Ovary (tissue), 9 donors: ENCODE data around the gene LTC4S. TPM values are rescaled to one million over a fixed set of nuclear protein-coding genes. Genes with fewer than 3 reads are reported as not detected.

Experiments
- DNase-seq, 5 donors: peaks; one replicate each; pipeline ENCODE4 v3.0.0-alpha.2; 2019 to 2020
- H3K27ac ChIP-seq, 2 donors: fragments of 200-600 bp; one replicate each; pipeline versions ENCODE4 v1.5.1 to v1.8.0; 2019 to 2022
- H3K27me3 ChIP-seq: fragments of 200-600 bp; one replicate; pipeline ENCODE4 v1.8.0; 2022
- H3K36me3 ChIP-seq: fragments of 200-600 bp; sonication (generic); one replicate; pipeline ENCODE4 v1.5.1; 2019
- H3K4me1 ChIP-seq: one replicate; pipeline ENCODE4 v1.8.1; 2013; ENCODE audit warnings: mild to moderate bottlenecking, moderate library complexity; ENCODE audit not compliant: insufficient read depth
- H3K4me3 ChIP-seq: fragments of 200-600 bp; sonication (generic); one replicate; pipeline ENCODE4 v1.5.1; 2017
- H3K9me3 ChIP-seq, 2 donors: fragments of 200-600 bp in 1 of 2; sonication (generic) in 1 of 2; one replicate each; pipeline versions ENCODE4 v1.5.1 to v1.8.1; 2013 to 2019; ENCODE audit warnings: mild to moderate bottlenecking in 1 of 2, moderate library complexity in 1 of 2
- CTCF ChIP-seq, 3 donors: fragments of 450-650 bp in 2 of 3; fragments of 200-600 bp in 1 of 3; IDR thresholded peaks; one replicate each; pipeline versions ENCODE4 v1.5.1 to v1.8.0; 2016 to 2022; ENCODE audit warnings: antibody characterized with exemption in 3 of 3, mild to moderate bottlenecking in 1 of 3
- EP300 ChIP-seq: sonication (generic); formaldehyde crosslinking; IDR thresholded peaks from one replicate; pipeline ENCODE4 v1.6.1; 2017; ENCODE audit warnings: antibody characterized with exemption
- POLR2A ChIP-seq: fragments of 450-650 bp; IDR thresholded peaks from one replicate; pipeline ENCODE4 v1.6.1; 2017; ENCODE audit warnings: antibody characterized with exemption, mild to moderate bottlenecking, moderate library complexity
- WGBS, 3 donors: extraction: QIAGEN DNeasy Blood & Tissue Kit in 1 of 3; methylation state at CpG; one replicate each; pipeline versions ENCODE4 v1.1.5 to v1.1.7; 2013 to 2017; 5-methylcytosine and 5-hydroxymethylcytosine counted together
- intact Hi-C, 4 donors: fragments of 100-400 bp; cut with DNase I; formaldehyde crosslinking; loops; one replicate each; pipeline versions ENCODE4 v1.11.0 to v1.15.1; 2022 to 2023
- polyA plus RNA-seq, 2 donors: library from polyadenylated mRNA; stranded (reverse); fragments of 200-250 nt in 1 of 2; fragments of 350-450 nt in 1 of 2; fragmentation: Illumina TruSeq in 1 of 2; extraction: RNeasy Lipid Tissue Mini Kit (QIAGEN cat#74804) in 1 of 2; gene quantifications; one replicate each; pipeline ENCODE4 v1.2.3, GENCODE V29; 2013 to 2014
- total RNA-seq, 7 donors: library from RNA; depleted of rRNA in 2 of 7; stranded (reverse); fragments of >200 nt in 2 of 7; fragmentation: NEBNext Ultra II Directional in 3 of 7; extraction: Animal tissue kit (Norgen Biotek cat#: 25700) in 3 of 7; gene quantifications; one replicate each; pipeline versions ENCODE4 v1.1.0 to v1.2.4, GENCODE V29; 2016 to 2023
- donor health status: DM: no; HTN: no; CAD: no; lungs with moderate emphysema.
- donor health status: DM: no; HTN: no; CAD: no.
- donor health status: Bipolar disorder and iron deficiency.
- donor health status: DM: yes; HTN: yes; CAD: no.
- donor health status: DM: no; HTN: no; CAD: no.
- donor health status: DM: yes; HTN: yes; CAD: no.

Gene LTC4S
- total and polyA plus RNA-seq, 9 donors: 7.5 to 43.5 (median 16.9) TPM; not detected in 1

DNA sequence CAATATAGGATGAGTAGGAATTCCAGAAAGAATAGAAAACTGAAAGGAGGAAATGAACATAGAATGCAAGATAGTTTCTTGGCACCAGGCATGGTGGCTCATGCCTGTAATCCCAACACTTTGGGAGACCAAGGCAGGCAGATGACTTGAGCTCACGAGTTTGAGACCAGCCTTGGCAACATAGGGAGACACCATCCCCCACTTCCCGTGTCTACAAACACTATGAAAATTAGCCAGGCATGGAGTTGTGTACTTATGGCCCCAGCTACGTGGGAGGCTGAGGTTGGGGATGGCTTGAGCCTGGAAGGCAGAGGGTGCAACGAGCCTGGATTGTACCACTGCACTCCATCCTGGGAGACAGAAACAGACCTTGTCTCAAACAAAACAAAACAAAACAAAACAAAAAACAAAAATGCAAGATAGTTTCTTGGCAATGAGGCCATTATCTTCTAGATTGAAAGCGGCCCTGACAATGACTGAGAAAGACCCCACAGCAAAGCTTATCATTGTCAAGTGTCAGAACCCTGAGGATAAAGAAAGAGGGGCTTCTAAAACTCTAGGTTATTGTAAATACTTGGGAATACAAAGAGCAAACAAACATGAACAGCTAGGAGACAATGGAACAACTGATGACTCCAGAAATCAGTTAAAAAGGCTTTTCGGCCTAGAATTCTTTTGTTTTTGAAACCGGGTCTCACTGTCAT is 36.1 kb downstream of the LTC4S start:
- no peaks in the 10 kb centered on the region for H3K36me3 ChIP-seq
- no peak overlapping the region for H3K27ac ChIP-seq
- TF ChIP-seq POLR2A (no peak), CTCF (IDR thresholded peaks at IDR 0.05) (no peak), EP300 (no peak)
- intact Hi-C loops: loop anchor here in 1 of 4 donors (10.0 kb wide), 1 partner anchor 75 kb away; the partner anchor contains the start of gene TBC1D9B
- WGBS, 3 donors: 62 to 81% (median 73%) methylated on average over 7 of the region's 7 CpGs
- H3K27me3 ChIP-seq: no peaks in the 10 kb centered on the region
- no peak overlapping the region for H3K4me3 ChIP-seq
- no peak for DNase-seq
- no peaks in the 10 kb centered on the region for H3K9me3 ChIP-seq
- no peaks in the 10 kb centered on the region for H3K4me1 ChIP-seq

DNA sequence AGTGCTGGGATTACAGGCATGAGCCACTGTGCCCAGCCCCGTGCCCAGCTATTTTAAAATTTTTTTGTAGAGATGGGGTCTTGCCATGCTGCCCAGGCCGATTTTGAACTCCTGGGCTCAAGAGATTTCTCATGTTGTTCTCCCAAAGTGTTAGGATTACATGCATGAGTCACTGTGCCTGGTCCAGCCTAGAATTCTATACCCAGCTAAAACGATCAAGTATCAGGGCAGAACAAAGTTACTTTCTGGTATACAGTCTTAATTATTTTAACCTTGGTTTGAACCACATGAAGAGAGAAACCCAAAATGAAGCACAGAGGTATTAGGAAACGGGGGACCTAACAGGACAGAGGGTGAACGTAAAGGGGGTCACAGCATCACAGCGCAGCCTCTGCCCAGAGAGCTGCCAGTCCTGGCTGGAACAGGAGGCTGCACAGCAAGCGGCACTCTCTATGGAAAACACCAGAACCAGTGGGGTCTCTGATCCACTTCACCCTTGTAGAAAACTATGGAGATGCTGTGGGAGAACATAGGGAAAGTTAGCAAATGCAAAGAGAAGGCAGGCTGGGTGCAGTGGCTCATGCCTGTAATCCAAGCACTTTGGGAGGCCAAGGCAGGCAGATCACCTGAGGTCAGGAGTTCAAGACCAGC is 37.2 kb downstream of the LTC4S start:
- WGBS, 3 donors: 96 to 98% (median 98%) methylated on average over 7 of the region's 7 CpGs
- no peak overlapping the region for H3K27ac ChIP-seq
- DNase-seq: no peak

DNA sequence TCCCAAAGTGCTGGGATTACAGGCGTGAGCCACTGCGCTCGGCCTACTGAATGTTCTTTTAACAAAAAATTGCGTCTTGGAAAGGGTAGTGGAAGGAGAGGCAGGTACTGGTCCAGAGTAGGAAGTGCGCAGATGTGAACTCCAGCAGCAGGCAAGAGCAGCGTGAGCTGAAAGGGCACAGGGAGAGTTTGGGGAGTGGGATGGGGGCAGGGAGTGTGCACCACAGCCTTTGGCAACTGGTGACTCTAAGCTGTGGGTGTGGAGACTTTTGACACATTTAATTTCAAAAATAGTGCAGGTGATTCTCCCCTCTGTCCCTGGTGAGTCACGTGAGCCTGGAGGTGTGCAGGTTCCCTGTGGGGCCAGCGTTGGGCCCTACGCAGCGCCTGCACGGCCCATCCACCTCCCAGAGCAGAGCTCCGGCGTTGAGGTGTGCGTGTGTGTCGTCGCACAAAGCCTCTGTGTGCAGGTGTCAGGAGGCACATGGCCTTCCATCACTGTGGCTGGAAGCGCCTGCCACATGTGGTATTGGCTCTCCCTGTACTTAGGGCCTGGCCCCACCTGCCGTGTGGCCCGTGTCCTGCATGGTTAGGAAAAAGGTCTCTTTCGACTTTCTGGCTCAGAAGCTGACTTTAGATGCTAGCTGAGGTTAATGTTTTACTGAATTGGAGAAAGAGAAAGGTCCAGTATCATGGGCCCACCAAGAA is 38.4 kb downstream of the LTC4S start:
- Histone ChIP-seq H3K4me3 (no peak overlapping the region), H3K27ac (no peak overlapping the region), H3K27me3 (no peaks in the 10 kb centered on the region), H3K9me3 (no peaks in the 10 kb centered on the region), H3K36me3 (no peaks in the 10 kb centered on the region), H3K4me1 (no peaks in the 10 kb centered on the region)
- DNase-seq: no peak
- WGBS, 3 donors: 90 to 92% (median 91%) methylated on average over 20 of the region's 20 CpGs
- intact Hi-C loops: no loop called here
- TF ChIP-seq POLR2A (no peak), CTCF (IDR thresholded peaks at IDR 0.05) (no peak), EP300 (no peak)

More for the DNA sequence above, 37.2 kb downstream of the LTC4S start:
- no peaks in the 10 kb centered on the region for H3K4me1 ChIP-seq
- TF ChIP-seq CTCF (IDR thresholded peaks at IDR 0.05): no peak
- H3K4me3 ChIP-seq: no peak overlapping the region
- H3K9me3 ChIP-seq: no peaks in the 10 kb centered on the region
- no peaks in the 10 kb centered on the region for H3K36me3 ChIP-seq
- no peaks in the 10 kb centered on the region for H3K27me3 ChIP-seq
- intact Hi-C loops: no loop called here

GRCh38 chr5:179833056-179833708 is 39.4 kb downstream of the LTC4S start:
- Histone ChIP-seq H3K4me1 (no peaks in the 10 kb centered on the region), H3K4me3 (no peak overlapping the region), H3K27me3 (no peaks in the 10 kb centered on the region), H3K9me3 (no peaks in the 10 kb centered on the region), H3K36me3 (no peaks in the 10 kb centered on the region), H3K27ac (no peak overlapping the region)
- no peak for TF ChIP-seq EP300
- no peak for TF ChIP-seq CTCF (IDR thresholded peaks at IDR 0.05)
- no peak for TF ChIP-seq POLR2A
- intact Hi-C loops: no loop called here
- no peak for DNase-seq
- 81 to 85% (median 82%) methylated on average over 23 of the region's 23 CpGs for WGBS, 3 donors
